ENCODE results near the gene DRP2. TPM values are rescaled to one million over a fixed set of nuclear protein-coding genes. Genes with fewer than 3 reads are reported as not detected.

The DRP2 gene
- total RNA-seq, 1 experiment from 2014 or later, result 0.45 TPM

DNA sequence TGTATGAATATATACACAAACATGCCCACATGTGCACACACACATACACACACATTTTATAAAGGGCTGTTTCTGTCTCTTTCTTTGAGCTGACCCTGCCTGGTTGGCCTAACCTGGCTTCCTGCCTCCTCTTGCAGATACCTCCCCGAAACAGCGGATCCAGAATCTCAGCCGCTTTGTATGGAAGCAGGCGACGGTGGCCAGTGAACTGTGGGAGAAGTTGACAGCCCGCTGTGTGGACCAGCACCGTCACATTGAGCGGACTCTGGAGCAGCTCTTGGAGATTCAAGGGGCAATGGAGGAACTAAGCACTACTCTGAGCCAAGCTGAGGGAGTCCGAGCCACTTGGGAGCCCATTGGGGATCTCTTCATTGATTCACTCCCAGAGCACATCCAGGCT lies 21.9 kb downstream of the DRP2 start:
- no peaks in the 10 kb centered on the region for H3K36me3 ChIP-seq (ENCODE audit: insufficient read depth, low read length, poor library complexity, severe bottlenecking)
- TF ChIP-seq EZH2 (IDR thresholded peaks at IDR 0.05; ENCODE audit: borderline replicate concordance, low read depth, low read length, poor library complexity, severe bottlenecking) (no peak), CTCF (conservative IDR thresholded peaks at IDR 0.05; ENCODE audit: low read depth, low read length) (no peak)
- ChIA-PET CTCF (no interaction called here), POLR2A (ENCODE audit: low non-redundant PET) (no interaction called here)
- no peaks in the 10 kb centered on the region for H3K9me3 ChIP-seq (ENCODE audit: low read depth, low read length, poor library complexity, severe bottlenecking)
- intact Hi-C loops (cut with micrococcal nuclease; ENCODE audit: unreplicated experiment), result no loop called here
- no peak overlapping the region for H3K27ac ChIP-seq (ENCODE audit: low read depth, low read length, poor library complexity, severe bottlenecking)
- no peaks in the 10 kb centered on the region for H3K27me3 ChIP-seq (replicated peaks; ENCODE audit: insufficient read depth, low read depth, low read length, poor library complexity)
- no peak for DNase-seq (ENCODE audit: low spot score)
- H3K4me1 ChIP-seq (ENCODE audit: insufficient read depth, low read length, poor library complexity, severe bottlenecking), result no peaks in the 10 kb centered on the region
- no TSS peak for BruUV-seq (replicated peaks)
- H3K4me3 ChIP-seq (ENCODE audit: low read depth, low read length, poor library complexity, severe bottlenecking), result no peak overlapping the region

- H3K4me1 ChIP-seq (ENCODE audit: insufficient read depth, low read length, poor library complexity, severe bottlenecking), result no peaks in the 10 kb centered on the region
- intact Hi-C loops (cut with micrococcal nuclease; ENCODE audit: unreplicated experiment), result no loop called here
- H3K27ac ChIP-seq (ENCODE audit: low read depth, low read length, poor library complexity, severe bottlenecking), result no peak overlapping the region
- no peaks in the 10 kb centered on the region for H3K27me3 ChIP-seq (replicated peaks; ENCODE audit: insufficient read depth, low read depth, low read length, poor library complexity)
- TF ChIP-seq EZH2 (IDR thresholded peaks at IDR 0.05; ENCODE audit: borderline replicate concordance, low read depth, low read length, poor library complexity, severe bottlenecking) (no peak), CTCF (conservative IDR thresholded peaks at IDR 0.05; ENCODE audit: low read depth, low read length) (no peak)
- CTCF ChIA-PET, result no interaction called here
- POLR2A ChIA-PET (ENCODE audit: low non-redundant PET), result no interaction called here
- BruUV-seq (replicated peaks), result no TSS peak
- no peak overlapping the region for H3K4me3 ChIP-seq (ENCODE audit: low read depth, low read length, poor library complexity, severe bottlenecking)
- no peaks in the 10 kb centered on the region for H3K9me3 ChIP-seq (ENCODE audit: low read depth, low read length, poor library complexity, severe bottlenecking)
- no peaks in the 10 kb centered on the region for H3K36me3 ChIP-seq (ENCODE audit: insufficient read depth, low read length, poor library complexity, severe bottlenecking)
- no peak for DNase-seq (ENCODE audit: low spot score)
Observed at GRCh38 chrX:101252634-101253033, 33.0 kb downstream of the DRP2 start.

- no peaks in the 10 kb centered on the region for H3K27me3 ChIP-seq (replicated peaks; ENCODE audit: insufficient read depth, low read depth, low read length, poor library complexity)
- no peaks in the 10 kb centered on the region for H3K9me3 ChIP-seq (ENCODE audit: low read depth, low read length, poor library complexity, severe bottlenecking)
- TF ChIP-seq CTCF (conservative IDR thresholded peaks at IDR 0.05; ENCODE audit: low read depth, low read length) (no peak), EZH2 (IDR thresholded peaks at IDR 0.05; ENCODE audit: borderline replicate concordance, low read depth, low read length, poor library complexity, severe bottlenecking) (no peak)
- no peak for DNase-seq (ENCODE audit: low spot score)
- no peaks in the 10 kb centered on the region for H3K4me1 ChIP-seq (ENCODE audit: insufficient read depth, low read length, poor library complexity, severe bottlenecking)
- CTCF ChIA-PET, result no interaction called here
- POLR2A ChIA-PET (ENCODE audit: low non-redundant PET), result no interaction called here
- no TSS peak for BruUV-seq (replicated peaks)
- no peaks in the 10 kb centered on the region for H3K36me3 ChIP-seq (ENCODE audit: insufficient read depth, low read length, poor library complexity, severe bottlenecking)
- intact Hi-C loops (cut with micrococcal nuclease; ENCODE audit: unreplicated experiment), result no loop called here
- no peak overlapping the region for H3K4me3 ChIP-seq (ENCODE audit: low read depth, low read length, poor library complexity, severe bottlenecking)
- no peak overlapping the region for H3K27ac ChIP-seq (ENCODE audit: low read depth, low read length, poor library complexity, severe bottlenecking)
Observed at GRCh38 chrX:101257448-101258258, 38.1 kb downstream of the DRP2 start.
